IgD-negative memory B cell (primary cell): ENCODE measurements around the gene ZBED1. TPM values are rescaled to one million over a fixed set of nuclear protein-coding genes. Genes with fewer than 3 reads are reported as not detected.
A peak's percentile ranks its signal among the peaks of the same experiment; 100 is the strongest.

ENCODE experiments used
- H3K27ac Mint-ChIP-seq, 3 donors: one replicate each; pipeline ENCODE4 v1.8.0; 2020 to 2022; ENCODE audit warnings: mild to moderate bottlenecking in 3 of 3, mixed read lengths in 3 of 3, moderate library complexity in 1 of 3
- H3K27me3 Mint-ChIP-seq: one replicate; pipeline ENCODE4 v1.8.0; 2021; ENCODE audit warnings: mixed read lengths
- H3K36me3 Mint-ChIP-seq: one replicate; pipeline ENCODE4 v1.8.0; 2020; ENCODE audit warnings: mild to moderate bottlenecking, mixed read lengths
- H3K4me1 Mint-ChIP-seq, 3 donors: one replicate each; pipeline ENCODE4 v1.8.0; 2020 to 2022; ENCODE audit warnings: mixed read lengths in 3 of 3, mild to moderate bottlenecking in 1 of 3
- H3K4me3 Mint-ChIP-seq, 4 donors: one replicate each; pipeline ENCODE4 v1.8.0; 2020 to 2022; ENCODE audit warnings: mild to moderate bottlenecking in 4 of 4, mixed read lengths in 4 of 4, moderate library complexity in 3 of 4
- H3K9me3 Mint-ChIP-seq, 3 donors: one replicate each; pipeline ENCODE4 v1.8.0; 2020 to 2021; ENCODE audit warnings: mixed read lengths in 3 of 3, mild to moderate bottlenecking in 1 of 3
- polyA plus RNA-seq: library from polyadenylated mRNA; unstranded; fragments of 300-500 nt; fragmentation: Illumina TruSeq; gene quantifications from one replicate; pipeline ENCODE4 v1.2.3, GENCODE V29; 2021

The ZBED1 gene
- polyA plus RNA-seq, 1 donor from 2014 or later, result 45.0 TPM

- peaks cover 4 to 5% (median 5%) of the 10 kb centered on the region in 3 donors for H3K4me1 Mint-ChIP-seq
- H3K9me3 Mint-ChIP-seq, result peaks cover 0 to 2% (median 0%) of the 10 kb centered on the region in 3 donors
- H3K4me3 Mint-ChIP-seq, result no peak overlapping the region
- peaks cover 16% of the 10 kb centered on the region for H3K36me3 Mint-ChIP-seq
- no peak overlapping the region for H3K27ac Mint-ChIP-seq
- H3K27me3 Mint-ChIP-seq, result no peaks in the 10 kb centered on the region
These were observed 50.1 kb downstream of the ZBED1 start for GRCh38 chrX:2450681-2451080.

- Mint-ChIP-seq H3K4me3 (peak overlapping the region in 1 of 4 donors; percentile 27), H3K36me3 (peaks cover 13% of the 10 kb centered on the region), H3K27me3 (no peaks in the 10 kb centered on the region), H3K9me3 (peaks cover 0 to 2% (median 0%) of the 10 kb centered on the region in 3 donors), H3K4me1 (peaks cover 4 to 5% (median 5%) of the 10 kb centered on the region in 3 donors), H3K27ac (no peak overlapping the region)
These were observed 51.5 kb downstream of the ZBED1 start for GRCh38 chrX:2449135-2449886.

- Mint-ChIP-seq H3K4me1 (peaks cover 0 to 4% (median 0%) of the 10 kb centered on the region in 3 donors), H3K4me3 (no peak overlapping the region), H3K36me3 (peaks cover 9% of the 10 kb centered on the region), H3K27me3 (no peaks in the 10 kb centered on the region), H3K9me3 (no peaks in the 10 kb centered on the region), H3K27ac (no peak overlapping the region)
These were observed 53.3 kb downstream of the ZBED1 start for GRCh38 chrX:2447484-2447883.

GRCh38 chrX:2446815-2447214 is 54.0 kb downstream of the ZBED1 start:
- Mint-ChIP-seq H3K9me3 (no peaks in the 10 kb centered on the region), H3K27me3 (no peaks in the 10 kb centered on the region), H3K4me3 (no peak overlapping the region), H3K27ac (no peak overlapping the region), H3K36me3 (peaks cover 6% of the 10 kb centered on the region), H3K4me1 (peaks cover 0 to 4% (median 0%) of the 10 kb centered on the region in 3 donors)

- no peaks in the 10 kb centered on the region for H3K9me3 Mint-ChIP-seq
- no peaks in the 10 kb centered on the region for H3K27me3 Mint-ChIP-seq
- H3K36me3 Mint-ChIP-seq, result peaks cover 5% of the 10 kb centered on the region
- H3K27ac Mint-ChIP-seq, result no peak overlapping the region
- H3K4me1 Mint-ChIP-seq, result peaks cover 0 to 3% (median 1%) of the 10 kb centered on the region in 3 donors
- no peak overlapping the region for H3K4me3 Mint-ChIP-seq
These were observed 54.8 kb downstream of the ZBED1 start for GRCh38 chrX:2445662-2446623.

- H3K27me3 Mint-ChIP-seq, result no peaks in the 10 kb centered on the region
- no peaks in the 10 kb centered on the region for H3K9me3 Mint-ChIP-seq
- no peak overlapping the region for H3K27ac Mint-ChIP-seq
- peaks cover 0 to 3% (median 0%) of the 10 kb centered on the region in 3 donors for H3K4me1 Mint-ChIP-seq
- H3K4me3 Mint-ChIP-seq, result no peak overlapping the region
- H3K36me3 Mint-ChIP-seq, result peaks cover 13% of the 10 kb centered on the region
These were observed 58.1 kb downstream of the ZBED1 start for GRCh38 chrX:2442694-2443093.

GRCh38 chrX:2441466-2441865 is 59.3 kb downstream of the ZBED1 start:
- H3K27me3 Mint-ChIP-seq, result no peaks in the 10 kb centered on the region
- H3K27ac Mint-ChIP-seq, result no peak overlapping the region
- H3K4me3 Mint-ChIP-seq, result no peak overlapping the region
- peaks cover 17% of the 10 kb centered on the region for H3K36me3 Mint-ChIP-seq
- H3K4me1 Mint-ChIP-seq, result peaks cover 0 to 5% (median 0%) of the 10 kb centered on the region in 3 donors
- H3K9me3 Mint-ChIP-seq, result no peaks in the 10 kb centered on the region

- no peaks in the 10 kb centered on the region for H3K9me3 Mint-ChIP-seq
- H3K36me3 Mint-ChIP-seq, result peaks cover 21% of the 10 kb centered on the region
- peaks cover 0 to 9% (median 3%) of the 10 kb centered on the region in 3 donors for H3K4me1 Mint-ChIP-seq
- no peaks in the 10 kb centered on the region for H3K27me3 Mint-ChIP-seq
- H3K4me3 Mint-ChIP-seq, result no peak overlapping the region
- no peak overlapping the region for H3K27ac Mint-ChIP-seq
These were observed 61.2 kb downstream of the ZBED1 start for GRCh38 chrX:2439613-2440012.

Other genes starting within 250 kb of the ZBED1 start
- gene DHRSX, start within 50 bp of the ZBED1 start, polyA plus RNA-seq, result 27.5 TPM
- 278 TPM for gene CD99, start 190.3 kb upstream of the ZBED1 start, polyA plus RNA-seq